ENCODE data around the gene CIC. TPM values are rescaled to one million over a fixed set of nuclear protein-coding genes. Genes with fewer than 3 reads are reported as not detected.
A peak's percentile ranks its signal among the peaks of the same experiment; 100 is the strongest.

CIC gene
- total RNA-seq, 1 experiment from 2014 or later: 54.0 TPM

DNA sequence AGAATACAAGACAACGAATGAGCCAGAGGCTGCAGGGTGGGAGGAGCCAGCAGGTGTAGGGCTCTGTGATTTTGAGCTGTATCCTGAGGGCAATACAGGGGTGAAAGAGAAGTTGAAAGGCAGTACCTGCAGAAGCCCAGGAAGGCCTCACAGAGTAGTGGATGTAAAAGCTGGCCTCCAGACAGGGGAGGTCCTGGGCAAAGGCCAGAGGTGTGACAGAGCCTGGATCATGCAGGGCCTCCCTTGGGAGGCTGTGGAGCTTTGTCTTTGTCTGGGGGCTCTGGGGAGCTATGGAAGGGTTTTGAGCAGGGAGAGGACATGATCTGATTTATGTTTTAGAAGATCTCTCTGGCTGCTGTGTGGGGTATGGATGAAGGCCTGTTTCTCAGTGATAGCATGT lies 59.1 kb downstream of the CIC start:
- Histone ChIP-seq H3K56ac (ENCODE audit: insufficient read length, low read depth, low read length) (no peak overlapping the region), H3K27ac (ENCODE audit: insufficient read length, low read depth, low read length) (no peak overlapping the region), H3K9me3 (ENCODE audit: control insufficient read depth, low read depth, low read length) (no peaks in the 10 kb centered on the region), H2AK5ac (ENCODE audit: insufficient read length, low read length) (no peak overlapping the region), H3K18ac (ENCODE audit: insufficient read length, low read depth, low read length) (no peak overlapping the region), H3K9ac (ENCODE audit: extremely low read depth, insufficient read length, low read length) (no peak overlapping the region), H3K23ac (ENCODE audit: insufficient read length, low read depth, low read length) (no peak overlapping the region), H2BK15ac (ENCODE audit: low read depth, low read length) (no peak overlapping the region), H2AFZ (ENCODE audit: low read length) (no peak overlapping the region), H3K14ac (ENCODE audit: insufficient read depth, low read length) (no peak overlapping the region), H2BK12ac (ENCODE audit: insufficient read length, low read depth, low read length) (no peak overlapping the region), H3K4me1 (ENCODE audit: insufficient read depth, low read length) (no peaks in the 10 kb centered on the region; the same call in 1 of the 2 replicates), H3K23me2 (ENCODE audit: insufficient read length, low read depth, low read length, poor library complexity, severe bottlenecking) (peaks cover 19% of the 10 kb centered on the region), H4K8ac (replicated peaks; ENCODE audit: insufficient read length, low read depth, low read length) (no peak overlapping the region), H2BK20ac (ENCODE audit: low read depth, low read length, poor library complexity, severe bottlenecking) (no peak overlapping the region), H3K79me1 (ENCODE audit: insufficient read depth, low read depth, low read length, poor library complexity, severe bottlenecking) (peaks cover 11% of the 10 kb centered on the region), H3T11ph (ENCODE audit: low read length) (no peak overlapping the region), H2BK120ac (ENCODE audit: low read depth, low read length, poor library complexity, severe bottlenecking) (no peak overlapping the region), H4K20me1 (ENCODE audit: control insufficient read depth, insufficient read depth, insufficient read length) (no peaks in the 10 kb centered on the region), H3K27me3 (ENCODE audit: insufficient read depth, low read length) (no peaks in the 10 kb centered on the region), H2BK5ac (ENCODE audit: insufficient read length, low read length) (no peak overlapping the region), H4K5ac (ENCODE audit: insufficient read length, low read depth, low read length) (no peak overlapping the region), H3K4me2 (ENCODE audit: insufficient read depth, insufficient read length, low read length) (no peak overlapping the region), H4K91ac (ENCODE audit: insufficient read length, low read depth, low read length) (no peak overlapping the region), H3K4ac (ENCODE audit: low read depth, low read length) (no peak overlapping the region), H3K79me2 (ENCODE audit: insufficient read depth, low read length) (peaks cover 5% of the 10 kb centered on the region; the same call in 1 of the 2 replicates)
- peaks cover 0 to 3% (median 0%) of the 10 kb centered on the region in 3 experiments; a peak in 2 of 7 replicates for H3K36me3 Mint-ChIP-seq (ENCODE audit: insufficient read depth in 1 of 3, low read depth in 3 of 3)
- no CpG with 5 or more reads among the region's 1 CpG for WGBS (ENCODE audit: extremely low coverage, insufficient read length, low lambda C conversion rate)
- peaks cover 17% of the 10 kb centered on the region for H3K27me3 Mint-ChIP-seq (ENCODE audit: low read depth)
- H3K9me3 Mint-ChIP-seq: no peaks in the 10 kb centered on the region
- peak overlapping the region in 1 of 3 experiments; percentile 6; a peak in 1 of 7 replicates for H3K27ac Mint-ChIP-seq
- peaks cover 25 to 32% of the 10 kb centered on the region in 2 experiments for H3K4me1 Mint-ChIP-seq
- DNase-seq: no peak
- TF ChIP-seq, protein P1, sequence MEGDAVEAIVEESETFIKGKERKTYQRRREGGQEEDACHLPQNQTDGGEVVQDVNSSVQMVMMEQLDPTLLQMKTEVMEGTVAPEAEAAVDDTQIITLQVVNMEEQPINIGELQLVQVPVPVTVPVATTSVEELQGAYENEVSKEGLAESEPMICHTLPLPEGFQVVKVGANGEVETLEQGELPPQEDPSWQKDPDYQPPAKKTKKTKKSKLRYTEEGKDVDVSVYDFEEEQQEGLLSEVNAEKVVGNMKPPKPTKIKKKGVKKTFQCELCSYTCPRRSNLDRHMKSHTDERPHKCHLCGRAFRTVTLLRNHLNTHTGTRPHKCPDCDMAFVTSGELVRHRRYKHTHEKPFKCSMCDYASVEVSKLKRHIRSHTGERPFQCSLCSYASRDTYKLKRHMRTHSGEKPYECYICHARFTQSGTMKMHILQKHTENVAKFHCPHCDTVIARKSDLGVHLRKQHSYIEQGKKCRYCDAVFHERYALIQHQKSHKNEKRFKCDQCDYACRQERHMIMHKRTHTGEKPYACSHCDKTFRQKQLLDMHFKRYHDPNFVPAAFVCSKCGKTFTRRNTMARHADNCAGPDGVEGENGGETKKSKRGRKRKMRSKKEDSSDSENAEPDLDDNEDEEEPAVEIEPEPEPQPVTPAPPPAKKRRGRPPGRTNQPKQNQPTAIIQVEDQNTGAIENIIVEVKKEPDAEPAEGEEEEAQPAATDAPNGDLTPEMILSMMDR (conservative IDR thresholded peaks at IDR 0.05): no peak
- H3K4me3 Mint-ChIP-seq: peak overlapping the region in 1 of 2 experiments; percentile 41; a peak in 1 of 5 replicates
